SK-N-SH (cell line): ENCODE results near the gene NAV2. TPM values are rescaled to one million over a fixed set of nuclear protein-coding genes. Genes with fewer than 3 reads are reported as not detected.

Experiments used
- CTCF ChIA-PET: fragments of 300-600, 350-600 bp; formaldehyde crosslinking; extraction: SDS; loops from one replicate; lab custom pipeline; 2021; lab: Yijun Ruan, JAX
- POLR2A ChIA-PET: fragments of 350-600 bp; sonication (Branson Sonifier 250); formaldehyde crosslinking; extraction: SDS; loops from one replicate; lab custom pipeline; 2020; ENCODE audit warnings: antibody characterized with exemption, inconsistent platforms; lab: Yijun Ruan, JAX
- DNase-seq: peaks from one replicate; pipeline ENCODE4 v3.0.0; 2012
- H2AFZ ChIP-seq: fragments of 200-600 bp; sonication (generic); 2 replicates; pipeline ENCODE4 v1.8.1; 2016; ENCODE audit warnings: antibody characterized with exemption, mild to moderate bottlenecking, low read depth
- H3F3A ChIP-seq: fragments of 200-600 bp; sonication (generic); replicated peaks from 2 replicates; pipeline ENCODE3; 2016; ENCODE audit warnings: antibody characterized with exemption, mild to moderate bottlenecking; ENCODE audit not compliant: insufficient read depth
- H3K27ac ChIP-seq, 2 experiments: fragments of 200-500 bp in 1 of 2; fragments of 200-600 bp in 1 of 2; sonication (Bioruptor generic) in 1 of 2; sonication (generic), shearing (Covaris generic) in 1 of 2; 2 replicates each; pipeline versions ENCODE4 v1.5.1 to v1.6.1; 2014 to 2016; ENCODE audit warnings: low read depth in 2 of 2, inconsistent platforms in 1 of 2, low read length in 1 of 2, mild to moderate bottlenecking in 1 of 2, mixed read lengths in 1 of 2
- H3K27me3 ChIP-seq: fragments of 200-600 bp; sonication (generic), shearing (Covaris generic); 2 replicates; pipeline ENCODE4 v1.6.1; 2016; ENCODE audit warnings: mixed run types; ENCODE audit not compliant: insufficient read depth
- H3K36me3 ChIP-seq, 2 experiments: fragments of 200-500 bp in 1 of 2; fragments of 200-600 bp in 1 of 2; sonication (Bioruptor generic) in 1 of 2; sonication (generic) in 1 of 2; replicated peaks in 1 of 2; 2 replicates each; pipeline versions ENCODE3 to v1.5.1; 2014 to 2016; ENCODE audit warnings: low read length in 1 of 2, mild to moderate bottlenecking in 1 of 2; ENCODE audit not compliant: insufficient read depth in 2 of 2, control insufficient read depth in 1 of 2
- H3K4me1 ChIP-seq, 2 experiments: fragments of 200-500 bp in 1 of 2; fragments of 200-600 bp in 1 of 2; sonication (Bioruptor generic) in 1 of 2; sonication (generic), shearing (Covaris generic) in 1 of 2; 2 replicates each; pipeline versions ENCODE4 v1.5.1 to v1.6.1; 2014 to 2016; ENCODE audit warnings: low read depth in 1 of 2, low read length in 1 of 2, mixed run types in 1 of 2; ENCODE audit not compliant: insufficient read depth in 2 of 2, control insufficient read depth in 1 of 2
- H3K4me2 ChIP-seq: fragments of 200-600 bp; sonication (generic), shearing (Covaris generic); 2 replicates; pipeline ENCODE4 v1.6.1; 2017; ENCODE audit warnings: mixed run types
- H3K4me3 ChIP-seq, 2 experiments: fragments of 200-500 bp in 1 of 2; fragments of 200-600 bp in 1 of 2; sonication (Bioruptor generic) in 1 of 2; sonication (generic), shearing (Covaris generic) in 1 of 2; 2 replicates each; pipeline versions ENCODE4 v1.5.1 to v1.8.1; 2014 to 2016; ENCODE audit warnings: low read depth in 2 of 2, inconsistent platforms in 1 of 2, low read length in 1 of 2, mild to moderate bottlenecking in 1 of 2, mixed read lengths in 1 of 2, moderate library complexity in 1 of 2
- H3K79me2 ChIP-seq: fragments of 200-600 bp; sonication (generic); 2 replicates; pipeline ENCODE4 v1.8.1; 2017; ENCODE audit warnings: mild to moderate bottlenecking; ENCODE audit not compliant: insufficient read depth
- H3K9ac ChIP-seq: fragments of 200-600 bp; sonication (generic); 2 replicates; pipeline ENCODE4 v1.6.1; 2017; ENCODE audit warnings: mixed run types
- H3K9me2 ChIP-seq: fragments of 200-600 bp; sonication (generic); 2 replicates; pipeline ENCODE4 v1.6.1; 2017; ENCODE audit warnings: mixed run types
- H3K9me3 ChIP-seq: fragments of 200-600 bp; sonication (generic); 2 replicates; pipeline ENCODE4 v1.6.1; 2017; ENCODE audit warnings: mixed run types, mild to moderate bottlenecking, moderate library complexity
- H4K20me1 ChIP-seq: fragments of 200-600 bp; sonication (generic); 2 replicates; pipeline ENCODE4 v1.6.1; 2017; ENCODE audit warnings: mild to moderate bottlenecking, mixed run types; ENCODE audit not compliant: insufficient read depth
- ELF1 ChIP-seq: IDR thresholded peaks from 2 replicates; pipeline ENCODE4 v1.4.0; 2012
- EP300 ChIP-seq, 2 experiments: IDR thresholded peaks; 2 replicates each; pipeline versions ENCODE4 v1.4.0 to v1.6.1; 2012; ENCODE audit warnings: borderline replicate concordance in 1 of 2, low read depth in 1 of 2, low read length in 1 of 2
- EZH2phosphoT487 ChIP-seq: fragments of 200-600 bp; sonication (generic); IDR thresholded peaks from 2 replicates; pipeline ENCODE4 v1.6.1; 2017; ENCODE audit warnings: low read depth, mixed run types, mild to moderate bottlenecking, antibody characterized with exemption, moderate library complexity, borderline replicate concordance
- FOSL2 ChIP-seq: IDR thresholded peaks from 2 replicates; pipeline ENCODE4 v1.4.0; 2012; ENCODE audit warnings: low read depth, mild to moderate bottlenecking, moderate library complexity, borderline replicate concordance
- FOXM1 ChIP-seq: IDR thresholded peaks from 2 replicates; pipeline ENCODE4 v1.4.0; 2012; ENCODE audit warnings: low read depth, mild to moderate bottlenecking
- GABPA ChIP-seq: IDR thresholded peaks from 2 replicates; pipeline ENCODE4 v1.4.0; 2012; ENCODE audit warnings: low read depth, mild to moderate bottlenecking
- GATA2 ChIP-seq: sonication (generic); formaldehyde crosslinking; IDR thresholded peaks from 2 replicates; pipeline ENCODE4 v1.5.0; 2020; ENCODE audit warnings: mild to moderate bottlenecking, missing genetic modification reagents
- IRF3 ChIP-seq: fragments of 150-350 bp; IDR thresholded peaks from 2 replicates; pipeline ENCODE4 v1.6.1; 2016; ENCODE audit warnings: mild to moderate bottlenecking, low read depth, low read length
- MAX ChIP-seq: IDR thresholded peaks from 2 replicates; pipeline ENCODE4 v1.4.0; 2012; ENCODE audit warnings: low read depth
- NFIC ChIP-seq: IDR thresholded peaks from 2 replicates; pipeline ENCODE4 v1.4.0; 2012; ENCODE audit warnings: borderline replicate concordance
- PBX3 ChIP-seq: IDR thresholded peaks from 2 replicates; pipeline ENCODE4; 2012
- RCOR1 ChIP-seq: fragments of 150-350 bp; IDR thresholded peaks from 2 replicates; pipeline ENCODE4 v1.6.1; 2017; ENCODE audit warnings: antibody characterized with exemption, low read length
- RXRA ChIP-seq: IDR thresholded peaks from 2 replicates; pipeline ENCODE4 v1.4.0; 2012; ENCODE audit warnings: low read depth, mild to moderate bottlenecking, borderline replicate concordance
- SIN3A ChIP-seq: IDR thresholded peaks from 2 replicates; pipeline ENCODE4 v1.6.1; 2012; ENCODE audit warnings: low read depth, mild to moderate bottlenecking, low read length, moderate library complexity, borderline replicate concordance
- TAF1 ChIP-seq: IDR thresholded peaks from 2 replicates; pipeline ENCODE4 v1.6.1; 2012; ENCODE audit warnings: low read depth, mild to moderate bottlenecking, low read length, moderate library complexity, borderline replicate concordance
- TCF12 ChIP-seq: IDR thresholded peaks from 2 replicates; pipeline ENCODE4 v1.4.0; 2012
- TEAD4 ChIP-seq: IDR thresholded peaks from 2 replicates; pipeline ENCODE4 v1.4.0; 2012; ENCODE audit warnings: mild to moderate bottlenecking, borderline replicate concordance; ENCODE audit not compliant: insufficient read depth
- USF1 ChIP-seq: IDR thresholded peaks from 2 replicates; pipeline ENCODE4 v1.4.0; 2012; ENCODE audit warnings: low read depth, borderline replicate concordance
- USF2 ChIP-seq: fragments of 150-350 bp; IDR thresholded peaks from 2 replicates; pipeline ENCODE4 v1.6.1; 2017; ENCODE audit warnings: antibody characterized with exemption, low read length, low read depth, borderline replicate concordance
- YY1 ChIP-seq: IDR thresholded peaks from 2 replicates; pipeline ENCODE4 v1.4.0; 2012; ENCODE audit warnings: low read depth, mild to moderate bottlenecking
- ZBTB33 ChIP-seq: IDR thresholded peaks from 2 replicates; pipeline ENCODE4 v1.4.0; 2012; ENCODE audit warnings: low read depth, borderline replicate concordance
- WGBS: methylation state at CpG from one replicate; pipeline ENCODE4 v1.1.6; 2017; ENCODE audit warnings: low lambda C conversion rate; 5-methylcytosine and 5-hydroxymethylcytosine counted together
- polyA plus RNA-seq, 3 experiments: library from polyadenylated mRNA; depleted of rRNA; stranded (reverse); fragments of >200 nt; gene quantifications; 2 replicates each; pipeline ENCODE4 v1.2.3, GENCODE V29; 2012

The NAV2 gene
- polyA plus RNA-seq, 1 of the 3 experiments (the other 2 are of a cell fraction), result 26.2 TPM

- TF ChIP-seq TEAD4, result no peak
- no peak for TF ChIP-seq ZBTB33
- TF ChIP-seq NFIC, result no peak
- no peak for TF ChIP-seq TCF12
These were observed 109.9 kb downstream of the NAV2 start (continued) for GRCh38 chr11:19822531-19822930.

- Histone ChIP-seq H3K79me2 (peaks cover 98% of the 10 kb centered on the region), H3K36me3 (peaks cover 3 to 24% of the 10 kb centered on the region in 2 experiments), H3K4me2 (no peak overlapping the region), H3F3A (peaks cover 6% of the 10 kb centered on the region), H4K20me1 (peaks cover 95% of the 10 kb centered on the region), H3K9me3 (no peaks in the 10 kb centered on the region), H3K4me1 (peaks cover 0 to 18% of the 10 kb centered on the region in 2 experiments; a peak in 1 of 4 replicates), H3K9me2 (no peaks in the 10 kb centered on the region), H2AFZ (no peak overlapping the region), H3K27me3 (no peaks in the 10 kb centered on the region)
- CTCF ChIA-PET, result interaction anchor here (1.6 to 2.7 kb wide), 3 partner anchors 9 to 77 kb away, joined by 5 to 7 read pairs (median 5); no protein-coding TSS in a partner anchor
- no peak for DNase-seq
- POLR2A ChIA-PET, result no interaction called here
- WGBS, result 91% methylated on average over 4 of the region's 4 CpGs
- TF ChIP-seq RXRA, result no peak
- no peak for TF ChIP-seq FOSL2
- no peak for TF ChIP-seq EP300 (IDR thresholded peaks at IDR 0.05; ENCODE audit: borderline replicate concordance in 1 of 2, low read depth in 1 of 2, low read length in 1 of 2)
- no peak for TF ChIP-seq PBX3
- TF ChIP-seq TAF1, result no peak
- no peak for TF ChIP-seq MAX
- no peak for TF ChIP-seq USF2
- TF ChIP-seq ELF1, result no peak
- TF ChIP-seq YY1, result no peak
- no peak for TF ChIP-seq IRF3
- TF ChIP-seq EZH2phosphoT487, result no peak
- TF ChIP-seq RCOR1, result no peak
- TF ChIP-seq ZBTB33, result no peak
- no peak for TF ChIP-seq FOXM1
- TF ChIP-seq SIN3A, result no peak
- no peak for TF ChIP-seq TEAD4
- TF ChIP-seq GABPA, result no peak
- no peak for TF ChIP-seq GATA2 (CRISPR knock-in tag)
- no peak for TF ChIP-seq USF1
- no peak for TF ChIP-seq TCF12
- TF ChIP-seq, all 33 proteins: peak for 0
- Histone ChIP-seq H3K9ac (no peak overlapping the region), H3K4me3 (no peak overlapping the region), H3K27ac (no peak overlapping the region)
These were observed 114.0 kb downstream of the NAV2 start for GRCh38 chr11:19826606-19827005.
